ENCODE measurements around the gene PRKCE. TPM values are rescaled to one million over a fixed set of nuclear protein-coding genes. Genes with fewer than 3 reads are reported as not detected.

PRKCE gene
- total RNA-seq, 1 experiment from 2014 or later = 1.3 TPM

GRCh38 chr2:45814488-45814887 is 163.0 kb downstream of the PRKCE start:
- Histone ChIP-seq H3K27ac (ENCODE audit: insufficient read length, low read depth, low read length) (no peak overlapping the region), H2AFZ (ENCODE audit: low read length) (no peak overlapping the region), H2AK5ac (ENCODE audit: insufficient read length, low read length) (no peak overlapping the region), H3K4me1 (ENCODE audit: insufficient read depth, low read length) (no peaks in the 10 kb centered on the region), H2BK120ac (ENCODE audit: low read depth, low read length, poor library complexity, severe bottlenecking) (no peak overlapping the region), H3K14ac (ENCODE audit: insufficient read depth, low read length) (no peak overlapping the region), H4K5ac (ENCODE audit: insufficient read length, low read depth, low read length) (no peak overlapping the region), H4K8ac (replicated peaks; ENCODE audit: insufficient read length, low read depth, low read length) (no peak overlapping the region), H3K79me1 (ENCODE audit: insufficient read depth, low read depth, low read length, poor library complexity, severe bottlenecking) (no peaks in the 10 kb centered on the region), H2BK20ac (ENCODE audit: low read depth, low read length, poor library complexity, severe bottlenecking) (no peak overlapping the region), H3K4ac (ENCODE audit: low read depth, low read length) (no peak overlapping the region), H2BK12ac (ENCODE audit: insufficient read length, low read depth, low read length) (no peak overlapping the region), H3K9me3 (ENCODE audit: control insufficient read depth, low read depth, low read length) (no peaks in the 10 kb centered on the region), H4K91ac (ENCODE audit: insufficient read length, low read depth, low read length) (no peak overlapping the region), H3K23me2 (ENCODE audit: insufficient read length, low read depth, low read length, poor library complexity, severe bottlenecking) (no peaks in the 10 kb centered on the region), H3K56ac (ENCODE audit: insufficient read length, low read depth, low read length) (no peak overlapping the region), H3K18ac (ENCODE audit: insufficient read length, low read depth, low read length) (no peak overlapping the region), H2BK15ac (ENCODE audit: low read depth, low read length) (no peak overlapping the region), H3K27me3 (ENCODE audit: insufficient read depth, low read length) (no peaks in the 10 kb centered on the region; the same call in 1 of the 2 replicates), H2BK5ac (ENCODE audit: insufficient read length, low read length) (no peak overlapping the region), H3K79me2 (ENCODE audit: insufficient read depth, low read length) (no peaks in the 10 kb centered on the region), H3K9ac (ENCODE audit: extremely low read depth, insufficient read length, low read length) (no peak overlapping the region), H4K20me1 (ENCODE audit: control insufficient read depth, insufficient read depth, insufficient read length) (no peaks in the 10 kb centered on the region), H3K23ac (ENCODE audit: insufficient read length, low read depth, low read length) (no peak overlapping the region), H3T11ph (ENCODE audit: low read length) (no peak overlapping the region), H3K4me2 (ENCODE audit: insufficient read depth, insufficient read length, low read length) (no peak overlapping the region)
- Mint-ChIP-seq H3K36me3 (ENCODE audit: insufficient read depth in 1 of 3, low read depth in 3 of 3) (no peaks in the 10 kb centered on the region), H3K4me3 (no peak overlapping the region), H3K27ac (peak overlapping the region in 1 of 3 experiments; percentile 82; a peak in 2 of 7 replicates), H3K27me3 (ENCODE audit: low read depth) (peaks cover 2% of the 10 kb centered on the region; the same call in 1 of the 2 replicates), H3K9me3 (no peaks in the 10 kb centered on the region; a peak in 1 of 5 replicates), H3K4me1 (peaks cover 47 to 56% of the 10 kb centered on the region in 2 experiments)
- WGBS (ENCODE audit: extremely low coverage, insufficient read length, low lambda C conversion rate) = no CpG with 5 or more reads among the region's 3 CpGs
- no peak for TF ChIP-seq CTCF (conservative IDR thresholded peaks at IDR 0.05)
- no peak for DNase-seq
